H9 (cell line): ENCODE data around the gene MSLN. TPM values are rescaled to one million over a fixed set of nuclear protein-coding genes. Genes with fewer than 3 reads are reported as not detected.

Experiments used
- DNase-seq: peaks from one replicate; pipeline ENCODE4 v3.0.0-alpha.2; 2017
- H2AFZ ChIP-seq: one replicate; pipeline ENCODE4 v1.6.1; 2013; ENCODE audit warnings: mild to moderate bottlenecking, low read length, control low read depth, moderate library complexity
- H2AK5ac ChIP-seq: 2 replicates; pipeline ENCODE4 v1.6.1; 2013; ENCODE audit warnings: low read length, control low read depth, mixed read lengths; ENCODE audit not compliant: insufficient read length
- H2BK120ac ChIP-seq: one replicate; pipeline ENCODE4 v1.6.1; 2013; ENCODE audit warnings: low read depth, mild to moderate bottlenecking, low read length, control low read depth, inconsistent platforms; ENCODE audit not compliant: poor library complexity, severe bottlenecking
- H2BK12ac ChIP-seq: 2 replicates; pipeline ENCODE4 v1.6.1; 2013; ENCODE audit warnings: low read length, control low read depth, mixed read lengths, low read depth; ENCODE audit not compliant: insufficient read length
- H2BK15ac ChIP-seq: 2 replicates; pipeline ENCODE4 v1.6.1; 2013; ENCODE audit warnings: low read depth, low read length, control low read depth
- H2BK20ac ChIP-seq: one replicate; pipeline ENCODE4 v1.6.1; 2013; ENCODE audit warnings: low read depth, mild to moderate bottlenecking, low read length, control low read depth, inconsistent platforms; ENCODE audit not compliant: poor library complexity, severe bottlenecking
- H2BK5ac ChIP-seq: 2 replicates; pipeline ENCODE4 v1.6.1; 2013; ENCODE audit warnings: low read length, control low read depth, mixed read lengths; ENCODE audit not compliant: insufficient read length
- H3K14ac ChIP-seq: 2 replicates; pipeline ENCODE4 v1.6.1; 2013; ENCODE audit warnings: low read length, control low read depth; ENCODE audit not compliant: insufficient read depth
- H3K18ac ChIP-seq: 2 replicates; pipeline ENCODE4 v1.6.1; 2013; ENCODE audit warnings: low read depth, mild to moderate bottlenecking, mixed read lengths, low read length, control low read depth; ENCODE audit not compliant: insufficient read length
- H3K23ac ChIP-seq: 2 replicates; pipeline ENCODE4 v1.6.1; 2013; ENCODE audit warnings: low read length, control low read depth, mixed read lengths, low read depth; ENCODE audit not compliant: insufficient read length
- H3K23me2 ChIP-seq: 2 replicates; pipeline ENCODE4 v1.6.1; 2013; ENCODE audit warnings: low read depth, mild to moderate bottlenecking, mixed read lengths, low read length, control low read depth; ENCODE audit not compliant: insufficient read length, poor library complexity, severe bottlenecking
- H3K27ac ChIP-seq: 2 replicates; pipeline ENCODE4 v1.5.1; 2013; ENCODE audit warnings: low read length, control low read depth, mixed read lengths, low read depth; ENCODE audit not compliant: insufficient read length
- H3K27me3 ChIP-seq: 2 replicates; pipeline ENCODE4 v1.6.1; 2013; ENCODE audit warnings: low read length, control low read depth, inconsistent platforms; ENCODE audit not compliant: insufficient read depth
- H3K4ac ChIP-seq: 2 replicates; pipeline ENCODE4 v1.6.1; 2013; ENCODE audit warnings: low read depth, mild to moderate bottlenecking, control low read depth, inconsistent platforms, low read length, moderate library complexity
- H3K4me1 ChIP-seq: 2 replicates; pipeline ENCODE4 v1.6.1; 2013; ENCODE audit warnings: low read length, control low read depth, inconsistent platforms; ENCODE audit not compliant: insufficient read depth
- H3K4me2 ChIP-seq: 2 replicates; pipeline ENCODE4 v1.6.1; 2013; ENCODE audit warnings: low read length, control low read depth, mixed read lengths; ENCODE audit not compliant: insufficient read length, insufficient read depth
- H3K56ac ChIP-seq: 2 replicates; pipeline ENCODE4 v1.6.1; 2013; ENCODE audit warnings: low read depth, mild to moderate bottlenecking, mixed read lengths, low read length, control low read depth; ENCODE audit not compliant: insufficient read length
- H3K79me1 ChIP-seq: 2 replicates; pipeline ENCODE4 v1.6.1; 2013; ENCODE audit warnings: low read depth, mild to moderate bottlenecking, moderate library complexity, low read length, control low read depth, inconsistent platforms; ENCODE audit not compliant: insufficient read depth, poor library complexity, severe bottlenecking
- H3K79me2 ChIP-seq: 2 replicates; pipeline ENCODE4 v1.6.1; 2013; ENCODE audit warnings: low read length, control low read depth, inconsistent platforms; ENCODE audit not compliant: insufficient read depth
- H3K9ac ChIP-seq: 2 replicates; pipeline ENCODE4 v1.6.1; 2013; ENCODE audit warnings: low read length, control low read depth, mixed read lengths; ENCODE audit not compliant: insufficient read length; ENCODE audit errors: extremely low read depth
- H3K9me3 ChIP-seq: one replicate; pipeline ENCODE4 v1.6.1; 2013; ENCODE audit warnings: low read depth, low read length, inconsistent platforms; ENCODE audit not compliant: control insufficient read depth
- H3T11ph ChIP-seq: one replicate; pipeline ENCODE4 v1.6.1; 2013; ENCODE audit warnings: mild to moderate bottlenecking, low read length, control low read depth, inconsistent platforms
- H4K20me1 ChIP-seq: one replicate; pipeline ENCODE4 v1.6.1; 2013; ENCODE audit not compliant: control insufficient read depth, insufficient read length, insufficient read depth
- H4K5ac ChIP-seq: 2 replicates; pipeline ENCODE4 v1.6.1; 2013; ENCODE audit warnings: low read depth, mild to moderate bottlenecking, mixed read lengths, low read length, control low read depth; ENCODE audit not compliant: insufficient read length
- H4K8ac ChIP-seq: replicated peaks from 2 replicates; pipeline ENCODE4 v1.6.1; 2013; ENCODE audit warnings: low read length, control low read depth, mixed read lengths, low read depth; ENCODE audit not compliant: insufficient read length
- H4K91ac ChIP-seq: 2 replicates; pipeline ENCODE4 v1.6.1; 2013; ENCODE audit warnings: low read depth, mild to moderate bottlenecking, moderate library complexity, mixed read lengths, low read length, control low read depth; ENCODE audit not compliant: insufficient read length
- H3K27ac Mint-ChIP-seq, 3 experiments: 2 replicates in 2 of 3; 3 replicates in 1 of 3; pipeline ENCODE4 v1.8.0; 2020 to 2021; ENCODE audit warnings: mixed read lengths in 3 of 3, mild to moderate bottlenecking in 1 of 3, moderate library complexity in 1 of 3
- H3K27me3 Mint-ChIP-seq: 2 replicates; pipeline ENCODE4 v1.8.0; 2021; ENCODE audit warnings: low read depth, mild to moderate bottlenecking, moderate library complexity, mixed read lengths
- H3K36me3 Mint-ChIP-seq, 3 experiments: 2 replicates in 2 of 3; 3 replicates in 1 of 3; pipeline ENCODE4 v1.8.0; 2020 to 2021; ENCODE audit warnings: low read depth in 3 of 3, mixed read lengths in 3 of 3; ENCODE audit not compliant: insufficient read depth in 1 of 3
- H3K4me1 Mint-ChIP-seq, 2 experiments: 2 replicates each; pipeline ENCODE4 v1.8.0; 2020; ENCODE audit warnings: mixed read lengths in 2 of 2
- H3K4me3 Mint-ChIP-seq, 2 experiments: 2 replicates in 1 of 2; 3 replicates in 1 of 2; pipeline ENCODE4 v1.8.0; 2020 to 2021; ENCODE audit warnings: mild to moderate bottlenecking in 2 of 2, mixed read lengths in 2 of 2, moderate library complexity in 1 of 2
- H3K9me3 Mint-ChIP-seq, 2 experiments: 2 replicates in 1 of 2; 3 replicates in 1 of 2; pipeline ENCODE4 v1.8.0; 2020; ENCODE audit warnings: mild to moderate bottlenecking in 2 of 2, mixed read lengths in 2 of 2, moderate library complexity in 1 of 2
- WGBS: extraction: QIAGEN DNeasy Blood & Tissue Kit; methylation state at CpG from one replicate; pipeline ENCODE4 v1.1.7; 2013; ENCODE audit warnings: missing lambda C conversion rate, low lambda C conversion rate, mixed read lengths; ENCODE audit not compliant: insufficient read length; ENCODE audit errors: extremely low coverage; 5-methylcytosine and 5-hydroxymethylcytosine counted together
- total RNA-seq: library from RNA; stranded (reverse); gene quantifications from 2 replicates; pipeline ENCODE4 v1.2.1, GENCODE V29; 2021
- TF ChIP-seq, protein P1 (sequence below): fragments of 200-600 bp; sonication (generic); conservative IDR thresholded peaks from 3 replicates; pipeline ENCODE4 v1.8.0; 2021; ENCODE audit warnings: antibody characterized with exemption, mild to moderate bottlenecking

MSLN gene
- total RNA-seq, 1 experiment from 2014 or later = 0.22 TPM

DNA sequence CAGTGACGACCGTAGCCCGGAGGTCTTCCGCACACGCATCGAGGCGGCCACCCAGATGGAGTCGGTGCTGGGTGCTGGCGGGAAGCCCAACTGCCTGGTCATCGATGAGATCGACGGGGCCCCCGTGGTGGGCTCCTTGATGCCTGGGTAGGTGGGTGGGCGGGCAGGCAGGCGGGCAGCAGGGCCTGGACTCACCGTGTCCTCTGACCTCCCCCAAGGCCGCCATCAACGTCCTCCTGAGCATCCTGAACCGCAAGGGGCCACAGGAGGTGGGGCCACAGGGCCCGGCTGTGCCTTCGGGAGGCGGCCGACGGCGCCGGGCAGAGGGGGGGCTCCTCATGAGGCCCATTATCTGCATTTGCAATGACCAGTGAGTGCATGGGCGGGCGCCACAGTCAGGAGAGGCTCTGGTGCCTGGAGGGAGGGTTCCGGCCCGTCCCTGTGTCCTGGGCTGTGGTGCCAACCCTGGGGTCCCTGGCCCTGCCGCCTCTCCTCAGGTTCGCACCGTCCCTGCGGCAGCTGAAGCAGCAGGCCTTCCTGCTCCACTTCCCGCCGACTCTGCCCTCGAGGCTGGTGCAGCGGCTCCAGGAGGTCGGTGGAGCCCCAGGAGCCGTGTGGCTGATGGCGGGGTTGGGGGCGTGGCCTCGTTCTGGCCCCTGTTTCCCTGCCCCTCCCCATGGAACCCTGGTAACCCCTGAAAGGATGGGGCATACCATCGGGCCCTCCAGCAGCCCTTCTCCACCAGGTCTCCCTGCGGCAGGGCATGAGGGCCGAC lies 31.9 kb downstream of the MSLN start:
- Mint-ChIP-seq H3K36me3 (peaks cover 16 to 43% (median 32%) of the 10 kb centered on the region in 3 experiments; a peak in 6 of 7 replicates), H3K4me3 (no peak overlapping the region), H3K9me3 (no peaks in the 10 kb centered on the region), H3K27ac (no peak overlapping the region), H3K27me3 (no peaks in the 10 kb centered on the region), H3K4me1 (peaks cover 0 to 2% of the 10 kb centered on the region in 2 experiments; a peak in 1 of 4 replicates)
- H2BK20ac ChIP-seq = no peak overlapping the region
- H3K79me1 ChIP-seq = peaks cover 2% of the 10 kb centered on the region
- TF ChIP-seq, protein P1, sequence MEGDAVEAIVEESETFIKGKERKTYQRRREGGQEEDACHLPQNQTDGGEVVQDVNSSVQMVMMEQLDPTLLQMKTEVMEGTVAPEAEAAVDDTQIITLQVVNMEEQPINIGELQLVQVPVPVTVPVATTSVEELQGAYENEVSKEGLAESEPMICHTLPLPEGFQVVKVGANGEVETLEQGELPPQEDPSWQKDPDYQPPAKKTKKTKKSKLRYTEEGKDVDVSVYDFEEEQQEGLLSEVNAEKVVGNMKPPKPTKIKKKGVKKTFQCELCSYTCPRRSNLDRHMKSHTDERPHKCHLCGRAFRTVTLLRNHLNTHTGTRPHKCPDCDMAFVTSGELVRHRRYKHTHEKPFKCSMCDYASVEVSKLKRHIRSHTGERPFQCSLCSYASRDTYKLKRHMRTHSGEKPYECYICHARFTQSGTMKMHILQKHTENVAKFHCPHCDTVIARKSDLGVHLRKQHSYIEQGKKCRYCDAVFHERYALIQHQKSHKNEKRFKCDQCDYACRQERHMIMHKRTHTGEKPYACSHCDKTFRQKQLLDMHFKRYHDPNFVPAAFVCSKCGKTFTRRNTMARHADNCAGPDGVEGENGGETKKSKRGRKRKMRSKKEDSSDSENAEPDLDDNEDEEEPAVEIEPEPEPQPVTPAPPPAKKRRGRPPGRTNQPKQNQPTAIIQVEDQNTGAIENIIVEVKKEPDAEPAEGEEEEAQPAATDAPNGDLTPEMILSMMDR = no peak
- H4K91ac ChIP-seq = no peak overlapping the region
- no peak overlapping the region for H3K23ac ChIP-seq
- no CpG with 5 or more reads among the region's 46 CpGs for WGBS
- no peak overlapping the region for H2AK5ac ChIP-seq
- no peak overlapping the region for H2BK120ac ChIP-seq
- H2BK15ac ChIP-seq = no peak overlapping the region
- no peak overlapping the region for H3K14ac ChIP-seq
- no peak overlapping the region for H3K4me2 ChIP-seq
- no peak overlapping the region for H2BK5ac ChIP-seq
- H3K56ac ChIP-seq = no peak overlapping the region
- no peaks in the 10 kb centered on the region for H3K9me3 ChIP-seq
- no peak for DNase-seq
- no peak overlapping the region for H3K4ac ChIP-seq
- no peak overlapping the region for H2BK12ac ChIP-seq
- H3K18ac ChIP-seq = no peak overlapping the region
- H3K27ac ChIP-seq = no peak overlapping the region
- H4K5ac ChIP-seq = no peak overlapping the region
- no peak overlapping the region for H3K9ac ChIP-seq
- H2AFZ ChIP-seq = no peak overlapping the region
- H3K23me2 ChIP-seq = peaks cover 11% of the 10 kb centered on the region
- H3K27me3 ChIP-seq = no peaks in the 10 kb centered on the region
- H3K79me2 ChIP-seq = no peaks in the 10 kb centered on the region; the same call in 1 of the 2 replicates
- H3K4me1 ChIP-seq = no peaks in the 10 kb centered on the region
- no peak overlapping the region for H4K8ac ChIP-seq
- H4K20me1 ChIP-seq = no peaks in the 10 kb centered on the region
- no peak overlapping the region for H3T11ph ChIP-seq
